ENCODE results near the gene GOLGA1.

GOLGA1 gene

GRCh38 chr9:124940894-124941678, at the start of gene GOLGA1:
Gene GOLGA1 (minus strand): TSS chr9:124941083. CDS start chr9:124938711, 2,372 bp downstream.
- Histone ChIP-seq H3K27me3 (ENCODE audit: insufficient read depth, low read depth, severe bottlenecking) (no peaks in the 10 kb centered on the region), H3K27ac (peak within 1 kb of the TSS; percentile 83), H3K36me3 (peaks cover 3% of the 10 kb centered on the region; the same call in 1 of the 2 replicates), H3K9me3 (ENCODE audit: severe bottlenecking) (no peaks in the 10 kb centered on the region), H3K4me3 (ENCODE audit: low read depth, low read length) (peak within 1 kb of the TSS; percentile 92)
- no peak for TF ChIP-seq CTCF (IDR thresholded peaks at IDR 0.05; ENCODE audit: low read depth, low read length)
- DNase-seq, result peak; percentile 99

GRCh38 chr9:124983698-124984097, 42.8 kb upstream of the GOLGA1 start:
- TF ChIP-seq CTCF (IDR thresholded peaks at IDR 0.05; ENCODE audit: low read depth, low read length), result no peak
- Histone ChIP-seq H3K9me3 (ENCODE audit: severe bottlenecking) (no peaks in the 10 kb centered on the region), H3K4me3 (ENCODE audit: low read depth, low read length) (no peak overlapping the region), H3K36me3 (peaks cover 9% of the 10 kb centered on the region), H3K27me3 (ENCODE audit: insufficient read depth, low read depth, severe bottlenecking) (no peaks in the 10 kb centered on the region), H3K27ac (no peak overlapping the region)
- DNase-seq, result no peak

- no peaks in the 10 kb centered on the region for H3K27me3 ChIP-seq (ENCODE audit: insufficient read depth, low read depth, severe bottlenecking)
- DNase-seq, result no peak
- H3K36me3 ChIP-seq, result peaks cover 6% of the 10 kb centered on the region
- H3K9me3 ChIP-seq (ENCODE audit: severe bottlenecking), result no peaks in the 10 kb centered on the region
- no peak overlapping the region for H3K4me3 ChIP-seq (ENCODE audit: low read depth, low read length)
- TF ChIP-seq CTCF (IDR thresholded peaks at IDR 0.05; ENCODE audit: low read depth, low read length), result no peak
- H3K27ac ChIP-seq, result no peak overlapping the region
Measured at GRCh38 chr9:124980431-124980830, 39.5 kb upstream of the GOLGA1 start.

GRCh38 chr9:124975131-124975530, 34.2 kb upstream of the GOLGA1 start:
- Histone ChIP-seq H3K4me3 (ENCODE audit: low read depth, low read length) (no peak overlapping the region), H3K27me3 (ENCODE audit: insufficient read depth, low read depth, severe bottlenecking) (no peaks in the 10 kb centered on the region), H3K36me3 (peaks cover 38% of the 10 kb centered on the region), H3K27ac (no peak overlapping the region), H3K9me3 (ENCODE audit: severe bottlenecking) (no peaks in the 10 kb centered on the region)
- DNase-seq, result no peak
- no peak for TF ChIP-seq CTCF (IDR thresholded peaks at IDR 0.05; ENCODE audit: low read depth, low read length)

- no peak for DNase-seq
- Histone ChIP-seq H3K36me3 (peaks cover 41% of the 10 kb centered on the region), H3K27ac (no peak overlapping the region), H3K27me3 (ENCODE audit: insufficient read depth, low read depth, severe bottlenecking) (no peaks in the 10 kb centered on the region), H3K9me3 (ENCODE audit: severe bottlenecking) (no peaks in the 10 kb centered on the region), H3K4me3 (ENCODE audit: low read depth, low read length) (no peak overlapping the region)
- TF ChIP-seq CTCF (IDR thresholded peaks at IDR 0.05; ENCODE audit: low read depth, low read length), result no peak
Measured at GRCh38 chr9:124973807-124974206, 32.9 kb upstream of the GOLGA1 start.

Measured in WERI-Rb-1 (cell line).